Measurements from ENCODE around the gene TIMP3.

DNA sequence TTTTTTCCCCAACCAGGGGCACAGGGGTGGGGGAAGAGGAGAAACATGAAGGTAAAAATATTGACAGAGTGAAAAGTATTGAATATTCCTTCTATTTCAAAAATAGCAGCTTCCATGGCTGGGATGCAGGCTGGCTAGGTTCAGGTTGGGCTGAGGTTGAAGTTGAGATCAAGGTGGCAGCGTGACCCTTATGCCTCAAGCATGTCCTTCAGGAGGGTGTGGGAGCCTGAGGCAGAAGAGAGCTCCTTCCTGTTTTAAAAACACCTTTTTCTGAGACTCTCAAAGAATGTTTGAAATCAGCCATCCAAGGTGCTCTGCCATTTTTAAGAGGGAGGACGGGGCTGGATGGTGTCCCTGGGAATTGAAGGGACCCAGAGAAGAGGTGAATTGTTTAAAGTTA lies 29.5 kb downstream of the TIMP3 start:
- TF ChIP-seq EP300 (IDR thresholded peaks at IDR 0.05): no peak
- no peak for TF ChIP-seq CTCF (IDR thresholded peaks at IDR 0.05)

Measured in stomach (tissue), 4 donors.